NCI-H1092 treated with DMSO at 0.1 percent for 48 hours (cell line): Measurements from ENCODE around the gene NAIF1.
"Not testable (repeated sequence)": the region's sequence is repeated elsewhere in the genome, so short reads cannot be mapped to it uniquely, and the experiment has no call there.

Experiments
- DNase-seq: peaks from one replicate; lab custom pipeline; 2025; lab: John Stamatoyannopoulos, UW

NAIF1 gene

GRCh38 chr9:128026255-128026772 lies 40.8 kb downstream of the NAIF1 start:
- no peak for DNase-seq

- no peak for DNase-seq
These were observed 41.4 kb downstream of the NAIF1 start for GRCh38 chr9:128025736-128026135.

GRCh38 chr9:128024761-128025308 lies 42.3 kb downstream of the NAIF1 start:
- no peak for DNase-seq

GRCh38 chr9:128023671-128024070 lies 43.4 kb downstream of the NAIF1 start:
- DNase-seq: not testable (repeated sequence)

- no peak for DNase-seq
These were observed 44.2 kb downstream of the NAIF1 start for GRCh38 chr9:128022886-128023285.

- no peak for DNase-seq
These were observed 46.0 kb downstream of the NAIF1 start for GRCh38 chr9:128021098-128021497.

- DNase-seq: no peak
These were observed 46.4 kb downstream of the NAIF1 start for GRCh38 chr9:128020692-128021091.

- no peak for DNase-seq
These were observed 51.4 kb downstream of the NAIF1 start for GRCh38 chr9:128015696-128016095.
